HepG2 (cell line): Measurements from ENCODE around the gene DHRS4L2. TPM values are rescaled to one million over a fixed set of nuclear protein-coding genes. Genes with fewer than 3 reads are reported as not detected.
A peak's percentile ranks its signal among the peaks of the same experiment; 100 is the strongest.
"Not testable (repeated sequence)": the region's sequence is repeated elsewhere in the genome, so short reads cannot be mapped to it uniquely, and the experiment has no call there.

Experiments
- ATAC-seq: fragments of 200-7000 bp; cut with Tn5 transposase; 3 replicates; pipeline ENCODE4 v1.9.1; 2020; ENCODE audit warnings: mild to moderate bottlenecking, moderate library complexity
- BruUV-seq: library from RNA; stranded (reverse); fragments of 400-500 nt; replicated peaks from 2 replicates; lab custom pipeline; 2021; lab: Mats Ljungman, UMichigan
- CTCF ChIA-PET: fragments of 300-600 bp; formaldehyde crosslinking; extraction: SDS; loops from one replicate; lab custom pipeline; 2021; ENCODE audit warnings: low total read pairs, inconsistent platforms, low intra/inter-chr PET ratio; lab: Yijun Ruan, JAX
- POLR2A ChIA-PET: fragments of 350-600 bp; sonication (Branson Sonifier 250); formaldehyde crosslinking; loops from one replicate; lab custom pipeline; 2020; ENCODE audit warnings: antibody characterized with exemption, inconsistent platforms; lab: Yijun Ruan, JAX
- DNase-seq: peaks from one replicate; pipeline ENCODE4 v3.0.0-alpha.2; 2015; ENCODE audit warnings: low spot score
- FAIRE-seq: peaks from 3 replicates; lab custom pipeline; 2011; peaks lifted over from hg19 to GRCh38; lab: Jason Lieb, UNC
- H2AFZ ChIP-seq: one replicate; pipeline ENCODE4 v1.6.1; 2011; ENCODE audit warnings: low read length, inconsistent platforms
- H3K27ac ChIP-seq: fragments of 300-600 bp; 3 replicates; pipeline ENCODE4 v1.8.0; 2011; ENCODE audit warnings: mixed run types, mild to moderate bottlenecking, mixed read lengths, low read length, inconsistent platforms; ENCODE audit not compliant: insufficient read depth; ENCODE audit errors: extremely low read length
- H3K27me3 ChIP-seq, 2 experiments: fragments of 200-600 bp in 1 of 2; 2 replicates in 1 of 2; 3 replicates in 1 of 2; pipeline versions ENCODE4 v1.6.0 to v1.8.0; 2011; ENCODE audit warnings: low read length in 2 of 2, mild to moderate bottlenecking in 2 of 2, moderate library complexity in 2 of 2, inconsistent platforms in 1 of 2; ENCODE audit not compliant: insufficient read depth in 2 of 2, control insufficient read depth in 1 of 2
- H3K36me3 ChIP-seq, 2 experiments: fragments of 200-600 bp in 1 of 2; replicated peaks in 1 of 2; 2 replicates in 1 of 2; 3 replicates in 1 of 2; pipeline versions ENCODE4 v1.5.1 to v1.8.0; 2011; ENCODE audit warnings: low read length in 2 of 2, inconsistent platforms in 1 of 2; ENCODE audit not compliant: insufficient read depth in 2 of 2, control insufficient read depth in 1 of 2
- H3K4me1 ChIP-seq: 2 replicates; pipeline ENCODE4 v1.5.1; 2012; ENCODE audit warnings: low read length, inconsistent platforms; ENCODE audit not compliant: insufficient read depth
- H3K4me2 ChIP-seq: 2 replicates; pipeline ENCODE4 v1.6.0; 2011; ENCODE audit warnings: low read depth, low read length, inconsistent platforms
- H3K4me3 ChIP-seq, 3 experiments: fragments of 200-600 bp in 1 of 3; sonication (generic), shearing (Covaris generic) in 1 of 3; replicated peaks in 1 of 3; 2 replicates each; pipeline ENCODE4 v1.5.1; 2011 to 2016; ENCODE audit warnings: low read length in 3 of 3, inconsistent platforms in 2 of 3, low read depth in 2 of 3, mild to moderate bottlenecking in 2 of 3, control low read depth in 1 of 3, mixed read lengths in 1 of 3; ENCODE audit not compliant: insufficient read depth in 1 of 3
- H3K79me2 ChIP-seq: one replicate; pipeline ENCODE4 v1.6.1; 2011; ENCODE audit warnings: low read length, inconsistent platforms; ENCODE audit not compliant: insufficient read depth
- H3K9ac ChIP-seq: 2 replicates; pipeline ENCODE4 v1.6.0; 2011; ENCODE audit warnings: mild to moderate bottlenecking, low read depth, low read length, inconsistent platforms; ENCODE audit not compliant: insufficient read depth
- H3K9me3 ChIP-seq: 2 replicates; pipeline ENCODE4 v1.5.1; 2012; ENCODE audit warnings: mild to moderate bottlenecking, low read length
- H4K20me1 ChIP-seq: 2 replicates; pipeline ENCODE4 v1.6.0; 2011; ENCODE audit warnings: inconsistent platforms, mild to moderate bottlenecking, low read length, moderate library complexity; ENCODE audit not compliant: insufficient read depth
- EEA1 ChIP-seq: sonication (generic); formaldehyde crosslinking; IDR thresholded peaks from 2 replicates; pipeline ENCODE4 v1.5.1; 2020; ENCODE audit warnings: mild to moderate bottlenecking, missing genetic modification reagents, borderline replicate concordance
- NFIB ChIP-seq: sonication (generic); formaldehyde crosslinking; IDR thresholded peaks from 2 replicates; pipeline ENCODE4 v1.9.0; 2021; ENCODE audit warnings: missing genetic modification reagents, mild to moderate bottlenecking, borderline replicate concordance
- TBX3 ChIP-seq: fragments of 450-650 bp; IDR thresholded peaks from 2 replicates; pipeline ENCODE4 v1.6.1; 2017; ENCODE audit warnings: antibody characterized with exemption, mild to moderate bottlenecking, inconsistent platforms, borderline replicate concordance
- ZNF280B ChIP-seq: sonication (generic); formaldehyde crosslinking; IDR thresholded peaks from 2 replicates; pipeline ENCODE4 v1.5.0; 2020; ENCODE audit warnings: missing genetic modification reagents, mild to moderate bottlenecking, borderline replicate concordance
- ZNF30 ChIP-seq: sonication (generic); formaldehyde crosslinking; IDR thresholded peaks from 2 replicates; pipeline ENCODE4 v1.5.0; 2020; ENCODE audit warnings: mild to moderate bottlenecking, missing genetic modification reagents
- ZNF768 ChIP-seq: sonication (generic); formaldehyde crosslinking; IDR thresholded peaks from 2 replicates; pipeline ENCODE4 v1.4.0; 2020; ENCODE audit warnings: missing genetic modification reagents
- ZNF891 ChIP-seq: sonication (generic); formaldehyde crosslinking; IDR thresholded peaks from 2 replicates; pipeline ENCODE4 v1.5.0; 2020; ENCODE audit warnings: mild to moderate bottlenecking, missing genetic modification reagents
- WGBS: methylation state at CpG from one replicate; pipeline ENCODE4 v1.1.6; 2017; ENCODE audit warnings: low lambda C conversion rate; 5-methylcytosine and 5-hydroxymethylcytosine counted together
- in situ Hi-C: cut with HindIII; loops from 2 replicates; pipeline ENCODE4 v1.10.0; 2017; ENCODE audit warnings: low pct_unique_long_range_greater_than_20kb; ENCODE audit not compliant: extremely low pct_ligation_motif_present
- intact Hi-C: fragments of 100-400 bp; cut with micrococcal nuclease; formaldehyde crosslinking; loops from one replicate; pipeline ENCODE4 v1.10.0; 2022; ENCODE audit not compliant: unreplicated experiment
- polyA plus RNA-seq, 8 experiments: library from polyadenylated mRNA; depleted of rRNA in 3 of 8; stranded (reverse) in 7 of 8; unstranded in 1 of 8; fragments of >200 nt; fragmentation: Illumina TruSeq in 4 of 8; extraction: Trizol in 4 of 8; gene quantifications; 2 replicates each; pipeline versions ENCODE4 v1.2.1 to v1.2.3, GENCODE V29; 2011 to 2016; ENCODE audit warnings: low read depth in 4 of 8, missing spikeins in 1 of 8, mixed read lengths in 1 of 8; ENCODE audit not compliant: insufficient read depth in 1 of 8
- total RNA-seq, 5 experiments: library from RNA; depleted of rRNA; stranded (reverse); fragments of >200 nt; fragmentation: Illumina TruSeq; extraction: Trizol; gene quantifications; 2 replicates each; pipeline ENCODE4 v1.2.3, GENCODE V29; 2016; ENCODE audit warnings: low read depth in 1 of 5
- TF ChIP-seq, protein P1 (sequence below): sonication (generic); formaldehyde crosslinking; conservative IDR thresholded peaks from 2 replicates; pipeline ENCODE4 v1.8.1; 2023; ENCODE audit warnings: missing genetic modification reagents
- TF ChIP-seq, protein P2 (sequence below): sonication (generic); formaldehyde crosslinking; IDR thresholded peaks from 2 replicates; pipeline ENCODE4 v1.5.1; 2020; ENCODE audit warnings: missing genetic modification reagents, mild to moderate bottlenecking, borderline replicate concordance

Gene DHRS4L2
- total and polyA plus RNA-seq, 2 of the 13 experiments (the other 11 are each of a cell fraction or from before 2014, with no cell fraction given): 24.7 to 38.2 TPM

DNA sequence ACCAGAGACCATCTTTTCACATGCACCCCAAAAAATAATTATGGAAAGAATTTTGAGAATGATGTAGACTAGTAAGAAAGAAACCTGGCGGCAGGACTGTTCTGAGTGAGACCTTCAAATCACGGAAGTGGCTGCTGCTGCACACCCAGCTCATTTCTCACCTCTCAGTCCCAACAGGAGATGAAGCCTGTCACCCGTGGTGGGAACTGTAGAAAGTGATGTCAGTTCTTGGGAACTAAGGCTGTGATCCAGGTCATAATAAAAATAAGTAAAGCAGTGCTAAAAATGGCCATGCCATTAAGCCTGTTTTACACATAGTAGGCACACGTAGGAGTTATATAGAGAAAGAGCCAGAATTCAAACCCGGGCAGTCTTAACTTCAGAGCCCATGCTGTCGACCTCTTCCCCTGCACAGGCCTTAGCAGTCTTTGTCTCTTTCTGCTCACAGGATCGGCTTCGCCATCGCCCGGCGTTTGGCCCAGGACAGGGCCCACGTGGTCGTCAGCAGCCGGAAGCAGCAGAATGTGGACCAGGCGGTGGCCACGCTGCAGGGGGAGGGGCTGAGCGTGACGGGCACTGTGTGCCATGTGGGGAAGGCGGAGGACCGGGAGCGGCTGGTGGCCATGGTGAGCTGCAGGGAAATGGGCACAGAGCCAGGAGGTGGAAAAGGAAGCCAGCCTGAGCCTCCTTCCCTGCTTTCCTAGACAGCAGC lies 1.2 kb downstream of the DHRS4L2 start:
- H2AFZ ChIP-seq, H3K27me3 ChIP-seq, H3K79me2 ChIP-seq, CTCF ChIA-PET, H3K9me3 ChIP-seq, DNase-seq, FAIRE-seq, H3K27ac ChIP-seq, intact Hi-C loops, H3K36me3 ChIP-seq, ATAC-seq, H4K20me1 ChIP-seq, BruUV-seq: not testable (repeated sequence)
- Histone ChIP-seq H3K4me1 (peaks cover 57% of the 10 kb centered on the region), H3K4me2 (peak overlapping the region; percentile 84), H3K4me3 (peak overlapping the region in 2 of 3 experiments; percentile 52 to 75; a peak in 1 of 6 replicates), H3K9ac (peak overlapping the region; percentile 69; the same call in 1 of the 2 replicates)
- POLR2A ChIA-PET: interaction anchor here (1.3 to 1.8 kb wide), 2 partner anchors 104 to 106 kb away, joined by 3 to 14 read pairs; partner anchors contain the start of gene PCK2
- in situ Hi-C loops: loop anchor here (10.0 kb wide), 1 partner anchor 45 kb away; no protein-coding TSS in a partner anchor
- WGBS: 86% methylated on average over 21 of the region's 21 CpGs
- peak; percentile 77; the same call in 1 of the 2 replicates for TF ChIP-seq ZNF280B (CRISPR knock-in tag)
- peak; percentile 48; the same call in 1 of the 2 replicates for TF ChIP-seq ZNF768
- TF ChIP-seq, protein P1, sequence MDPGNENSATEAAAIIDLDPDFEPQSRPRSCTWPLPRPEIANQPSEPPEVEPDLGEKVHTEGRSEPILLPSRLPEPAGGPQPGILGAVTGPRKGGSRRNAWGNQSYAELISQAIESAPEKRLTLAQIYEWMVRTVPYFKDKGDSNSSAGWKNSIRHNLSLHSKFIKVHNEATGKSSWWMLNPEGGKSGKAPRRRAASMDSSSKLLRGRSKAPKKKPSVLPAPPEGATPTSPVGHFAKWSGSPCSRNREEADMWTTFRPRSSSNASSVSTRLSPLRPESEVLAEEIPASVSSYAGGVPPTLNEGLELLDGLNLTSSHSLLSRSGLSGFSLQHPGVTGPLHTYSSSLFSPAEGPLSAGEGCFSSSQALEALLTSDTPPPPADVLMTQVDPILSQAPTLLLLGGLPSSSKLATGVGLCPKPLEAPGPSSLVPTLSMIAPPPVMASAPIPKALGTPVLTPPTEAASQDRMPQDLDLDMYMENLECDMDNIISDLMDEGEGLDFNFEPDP (CRISPR knock-in tag): 0 out of 2 replicates have a peak, but pooled peaks have one; percentile 51
- TF ChIP-seq, protein P2, sequence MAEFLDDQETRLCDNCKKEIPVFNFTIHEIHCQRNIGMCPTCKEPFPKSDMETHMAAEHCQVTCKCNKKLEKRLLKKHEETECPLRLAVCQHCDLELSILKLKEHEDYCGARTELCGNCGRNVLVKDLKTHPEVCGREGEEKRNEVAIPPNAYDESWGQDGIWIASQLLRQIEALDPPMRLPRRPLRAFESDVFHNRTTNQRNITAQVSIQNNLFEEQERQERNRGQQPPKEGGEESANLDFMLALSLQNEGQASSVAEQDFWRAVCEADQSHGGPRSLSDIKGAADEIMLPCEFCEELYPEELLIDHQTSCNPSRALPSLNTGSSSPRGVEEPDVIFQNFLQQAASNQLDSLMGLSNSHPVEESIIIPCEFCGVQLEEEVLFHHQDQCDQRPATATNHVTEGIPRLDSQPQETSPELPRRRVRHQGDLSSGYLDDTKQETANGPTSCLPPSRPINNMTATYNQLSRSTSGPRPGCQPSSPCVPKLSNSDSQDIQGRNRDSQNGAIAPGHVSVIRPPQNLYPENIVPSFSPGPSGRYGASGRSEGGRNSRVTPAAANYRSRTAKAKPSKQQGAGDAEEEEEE (CRISPR knock-in tag): 0 out of 2 replicates have a peak, but pooled peaks have one; percentile 36
- peak; percentile 64; the same call in 1 of the 2 replicates for TF ChIP-seq ZNF30 (CRISPR knock-in tag)
- 0 out of 2 replicates have a peak, but pooled peaks have one; percentile 7 for TF ChIP-seq TBX3
- TF ChIP-seq NFIB: 0 out of 2 replicates have a peak, but pooled peaks have one; percentile 18
- TF ChIP-seq EEA1 (CRISPR knock-in tag): peak; percentile 42; the same call in 1 of the 2 replicates
- 0 out of 2 replicates have a peak, but pooled peaks have one; percentile 24 for TF ChIP-seq ZNF891
